HG03196 (cell line): ENCODE measurements around the gene JPH3.

ENCODE experiments used
- ATAC-seq: cut with Tn5 transposase; IDR thresholded peaks from one replicate; pipeline ENCODE4 v1.9.1; 2021; ENCODE audit not compliant: unreplicated experiment

The JPH3 gene

DNA sequence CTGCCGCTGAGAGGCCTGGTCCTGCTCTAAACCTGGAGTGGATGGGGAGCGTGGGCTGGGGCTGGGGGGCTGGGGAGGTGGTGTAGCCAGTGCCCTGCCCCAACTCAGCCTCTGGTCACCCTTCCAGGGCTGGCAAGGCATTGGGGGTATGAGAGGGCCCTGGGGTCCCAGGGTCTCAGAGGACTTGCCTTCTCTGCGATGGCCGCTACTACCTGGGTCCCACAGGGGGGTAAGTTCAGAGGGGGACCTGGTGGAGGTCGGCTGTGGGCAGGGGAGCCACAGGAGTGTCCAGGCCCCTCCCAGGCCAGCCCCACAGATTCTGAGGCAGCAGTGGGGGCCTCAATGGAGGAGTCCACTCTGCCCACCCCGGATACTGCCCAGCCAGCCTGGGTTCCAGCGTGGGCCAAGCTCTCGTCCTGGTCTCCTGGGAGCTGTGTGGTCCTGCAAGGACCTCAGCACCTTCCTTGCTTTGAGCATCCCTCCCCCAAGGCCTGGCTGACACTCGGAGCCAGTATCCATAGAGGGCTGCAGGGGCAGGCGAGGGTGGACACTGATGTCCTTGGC is 20.5 kb downstream of the JPH3 start:
- ATAC-seq, result no peak

DNA sequence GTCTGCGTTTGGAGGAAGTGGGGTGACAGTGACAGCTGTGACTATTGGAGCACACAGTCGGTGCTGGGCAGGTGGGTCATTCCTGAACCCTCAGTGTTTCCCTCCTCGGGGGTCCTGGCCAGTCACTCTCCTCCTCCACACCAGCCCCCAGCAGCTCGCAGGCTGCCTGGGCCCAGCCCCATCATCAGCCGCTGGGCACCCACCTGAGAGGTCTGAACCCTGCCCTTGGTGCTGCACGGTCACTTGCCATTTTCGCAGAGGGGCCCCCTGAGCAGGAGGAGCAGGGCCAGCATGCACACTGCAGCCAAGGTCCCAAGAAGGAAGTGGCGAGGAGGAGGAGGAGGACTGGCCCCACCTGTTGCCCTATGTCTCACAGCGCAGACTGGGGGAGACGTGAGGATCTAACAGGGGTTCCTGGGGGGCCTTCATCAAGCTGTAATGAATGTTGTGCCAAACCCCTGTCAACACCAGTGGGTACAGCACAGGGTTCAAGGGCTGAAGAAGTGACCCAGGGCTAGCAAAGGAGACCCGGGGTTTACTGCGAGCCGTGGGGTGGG is 23.0 kb downstream of the JPH3 start:
- ATAC-seq, result no peak

DNA sequence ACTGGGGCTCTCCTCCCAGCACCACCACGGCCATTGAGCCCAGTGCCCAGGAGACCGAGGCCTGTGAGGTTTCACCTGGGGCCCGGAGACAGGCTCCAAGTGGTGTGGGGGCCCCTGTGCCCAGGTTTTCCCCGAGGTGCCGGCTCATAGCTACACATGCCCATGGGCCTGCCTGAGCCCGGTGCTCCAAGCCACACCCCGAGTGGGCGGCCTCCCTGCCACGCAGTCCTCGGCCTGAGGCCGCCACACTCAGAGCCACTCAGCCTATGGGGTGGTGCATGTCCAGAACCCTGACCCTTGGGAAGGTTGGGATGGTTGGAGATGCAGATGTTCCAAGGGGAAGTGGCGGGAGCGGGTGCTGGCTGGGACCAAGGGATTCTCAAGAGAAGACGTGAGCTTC is 24.1 kb downstream of the JPH3 start:
- ATAC-seq, result no peak

DNA sequence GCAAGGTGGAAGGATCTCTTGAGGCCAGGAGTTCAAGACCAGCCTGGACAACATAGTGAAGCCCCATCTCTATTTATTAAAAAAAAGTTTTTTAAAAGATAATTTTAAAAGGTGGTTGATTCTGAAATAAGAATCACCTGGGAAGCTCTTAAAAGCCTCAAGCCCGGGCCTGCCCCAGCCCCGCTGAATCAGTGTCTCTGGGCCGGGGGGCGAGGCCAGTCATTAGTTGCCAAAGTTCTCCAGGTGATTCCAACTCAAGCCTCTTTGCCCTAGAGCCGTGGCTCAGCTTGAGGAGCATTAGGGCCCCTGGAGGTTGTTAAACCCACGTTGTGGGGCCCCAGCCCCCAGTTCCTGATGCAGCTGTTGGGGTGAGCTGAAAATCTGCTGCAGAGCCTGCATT is 24.6 kb downstream of the JPH3 start:
- ATAC-seq, result no peak

DNA sequence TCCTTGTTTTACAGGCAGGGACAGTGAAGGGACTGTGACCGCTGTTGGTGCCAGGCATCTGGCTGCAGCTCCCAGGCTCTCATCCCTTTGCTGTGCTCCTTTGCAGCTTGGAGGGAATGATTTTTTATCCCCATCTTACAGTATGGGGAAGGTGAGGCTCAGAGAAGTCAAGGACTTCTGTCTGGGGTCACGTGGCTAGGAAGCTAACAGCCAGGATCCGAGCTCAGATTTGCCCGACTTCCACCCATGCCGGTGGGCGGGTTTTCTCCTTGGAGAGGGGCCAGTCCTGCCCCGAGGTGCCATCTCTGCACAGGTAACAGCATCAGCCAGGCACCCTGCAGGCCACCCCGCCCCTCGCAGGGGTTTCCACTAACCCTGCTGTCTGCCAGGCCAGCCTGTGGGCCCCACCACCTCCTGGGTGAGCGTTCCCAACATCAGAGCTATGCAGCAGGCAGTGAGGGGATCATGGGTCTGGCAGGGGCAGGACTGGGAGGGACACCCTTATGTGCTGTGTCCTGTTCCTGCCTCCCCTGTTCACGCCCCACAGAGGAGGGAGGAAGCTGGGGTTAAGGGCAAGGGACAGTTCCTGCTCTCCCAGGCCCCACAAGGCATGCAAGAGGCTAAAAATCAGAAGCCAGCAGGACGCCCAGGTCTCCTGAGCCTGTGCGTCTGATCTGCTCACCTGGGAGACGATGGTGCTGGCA is 25.4 kb downstream of the JPH3 start:
- ATAC-seq, result no peak

DNA sequence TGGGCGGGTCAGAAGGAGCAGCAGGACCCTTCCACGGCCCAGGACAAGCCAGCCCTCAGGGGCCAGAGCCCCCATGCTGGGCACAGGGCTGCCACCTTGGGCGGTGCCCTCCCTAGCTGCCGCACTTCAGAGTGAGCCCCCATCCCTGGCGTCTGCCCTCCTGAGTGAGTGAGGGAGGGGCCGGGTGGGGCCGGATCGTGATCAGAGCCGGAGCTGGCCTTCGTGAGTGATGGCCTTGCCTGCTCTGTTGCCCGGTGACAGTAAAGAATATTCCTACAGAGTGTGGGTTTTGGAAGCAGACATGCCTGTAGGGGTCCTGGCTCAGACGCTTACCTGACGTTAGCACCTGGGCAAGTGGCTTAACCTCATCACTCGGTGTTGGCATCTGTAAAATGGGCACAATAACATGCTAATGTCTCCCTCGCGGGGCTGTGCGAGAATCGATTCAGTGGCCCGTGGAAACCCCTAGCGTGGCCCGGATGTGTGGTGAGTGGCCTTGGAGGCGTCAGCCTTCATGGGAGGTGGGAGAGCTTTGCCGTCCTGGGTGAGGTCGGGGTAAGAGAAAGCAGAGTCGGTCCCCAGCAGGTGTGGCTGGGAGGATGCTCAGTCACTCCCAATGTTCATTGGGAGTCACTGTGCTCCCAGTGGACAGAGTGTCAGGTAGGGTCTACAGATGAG is 26.1 kb downstream of the JPH3 start:
- ATAC-seq, result no peak

DNA sequence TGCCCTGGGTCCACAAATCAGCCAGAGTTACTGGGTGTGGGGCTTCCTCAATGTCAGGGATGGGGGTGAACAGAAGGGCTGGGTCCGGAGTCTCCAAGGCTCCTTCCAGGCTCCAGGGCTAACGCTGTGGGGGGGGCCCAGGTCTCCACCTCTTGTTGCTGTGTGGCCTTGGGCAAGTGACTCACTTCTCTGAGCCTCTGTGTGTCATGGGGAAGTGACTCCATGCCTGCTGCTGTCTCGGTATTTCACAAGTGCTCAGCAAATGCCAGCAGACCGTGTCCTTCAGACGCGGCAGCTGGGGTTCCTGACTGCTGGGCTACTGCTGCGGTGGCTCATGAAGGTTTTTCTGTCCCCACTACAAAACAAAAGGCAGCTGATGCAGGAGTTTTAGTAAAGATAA is 26.6 kb downstream of the JPH3 start:
- ATAC-seq, result no peak

DNA sequence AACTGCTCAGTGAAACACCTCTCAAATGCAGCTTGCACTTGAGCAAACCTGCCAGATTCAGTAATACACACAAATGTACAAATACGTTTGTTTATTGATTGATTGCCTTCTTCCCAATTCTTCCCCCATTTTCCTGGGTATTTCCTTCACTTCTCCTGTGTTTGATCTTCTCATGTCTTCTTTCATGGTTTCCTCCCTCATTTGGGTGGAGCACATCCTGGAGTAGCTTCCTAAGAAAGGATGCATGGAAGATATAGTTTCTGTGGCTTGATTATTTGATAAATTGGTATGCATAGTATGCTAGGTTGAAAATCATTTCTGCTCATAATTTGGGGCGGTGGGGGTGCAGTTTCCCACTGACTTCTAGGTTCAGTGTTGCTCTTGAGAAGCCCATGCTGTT is 28.8 kb downstream of the JPH3 start:
- no peak for ATAC-seq

DNA sequence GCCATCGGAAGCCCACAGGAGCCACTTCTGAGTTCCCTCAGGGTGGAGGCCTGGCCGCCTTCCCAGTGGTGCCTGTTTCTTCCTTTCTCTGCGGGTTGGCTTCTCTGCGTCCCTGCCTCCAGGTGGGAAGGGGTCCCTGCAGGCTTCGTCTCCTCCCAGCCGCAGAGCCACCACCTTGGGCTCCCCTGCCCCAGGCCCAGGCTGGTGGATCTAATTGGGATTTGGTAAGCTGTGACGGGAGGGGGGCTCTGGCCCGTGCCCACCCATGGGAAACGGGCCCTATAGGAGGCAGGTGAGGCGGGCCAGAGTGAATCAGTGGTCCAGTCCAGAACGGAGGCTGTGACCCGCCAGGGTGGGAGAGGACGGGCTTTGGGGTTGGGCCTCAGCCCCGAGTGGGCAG is 32.1 kb downstream of the JPH3 start:
- no peak for ATAC-seq

DNA sequence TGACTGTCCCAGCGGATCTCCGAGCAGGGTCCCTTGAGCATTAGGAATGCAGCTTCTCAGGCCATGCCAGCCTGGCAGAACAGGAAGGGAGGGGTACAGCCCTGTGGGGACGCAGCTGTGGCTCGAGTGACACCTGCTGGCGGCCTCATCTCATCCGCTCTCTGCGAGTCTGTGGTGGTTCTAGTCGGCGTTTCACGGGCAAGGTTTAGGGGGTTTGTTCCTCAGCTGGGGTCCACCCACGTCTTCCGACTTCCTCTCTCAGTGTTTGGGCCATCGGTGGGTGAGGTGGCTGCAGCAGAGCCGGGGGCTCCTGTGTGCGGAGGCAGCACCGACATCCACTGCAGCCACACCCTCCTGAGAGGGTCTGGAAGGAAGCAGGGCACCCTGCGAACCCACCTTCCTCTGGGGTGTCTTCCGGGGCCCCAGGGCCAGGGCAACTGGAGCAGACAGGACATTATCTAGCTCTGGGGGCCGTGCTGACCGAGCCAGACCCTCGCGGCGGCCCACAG is 33.3 kb downstream of the JPH3 start:
- no peak for ATAC-seq

DNA sequence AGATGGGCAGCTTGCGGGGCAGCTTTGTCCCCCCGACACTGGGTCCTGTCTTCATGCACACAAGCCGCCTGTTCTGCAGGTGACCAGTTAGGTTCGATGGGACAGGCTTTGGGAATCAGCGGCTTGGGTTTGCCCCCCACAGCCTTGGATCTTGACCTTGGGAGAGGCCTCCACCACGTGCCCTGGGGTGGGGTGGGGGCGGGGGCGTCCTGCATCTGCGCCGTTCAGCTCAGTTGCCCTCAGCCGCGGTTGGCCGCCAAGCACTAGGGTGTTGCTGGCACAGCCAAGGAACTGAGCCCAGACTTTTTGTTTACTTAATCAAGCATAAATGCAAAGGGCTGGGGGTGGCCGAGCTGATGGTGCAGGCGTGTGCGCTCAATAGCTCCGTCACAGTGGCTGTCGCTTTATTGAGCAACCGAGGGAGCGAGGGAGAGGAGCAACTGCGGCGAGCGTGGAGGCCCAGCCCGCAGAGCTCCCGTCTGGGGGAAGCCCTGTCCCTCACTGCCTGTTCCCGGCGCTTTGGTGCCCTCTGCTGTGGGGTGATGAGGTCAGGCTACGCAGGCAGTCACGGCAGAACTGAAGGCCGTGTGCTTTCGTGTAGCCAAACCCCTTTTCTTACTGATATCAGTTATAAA is 33.9 kb downstream of the JPH3 start:
- no peak for ATAC-seq

DNA sequence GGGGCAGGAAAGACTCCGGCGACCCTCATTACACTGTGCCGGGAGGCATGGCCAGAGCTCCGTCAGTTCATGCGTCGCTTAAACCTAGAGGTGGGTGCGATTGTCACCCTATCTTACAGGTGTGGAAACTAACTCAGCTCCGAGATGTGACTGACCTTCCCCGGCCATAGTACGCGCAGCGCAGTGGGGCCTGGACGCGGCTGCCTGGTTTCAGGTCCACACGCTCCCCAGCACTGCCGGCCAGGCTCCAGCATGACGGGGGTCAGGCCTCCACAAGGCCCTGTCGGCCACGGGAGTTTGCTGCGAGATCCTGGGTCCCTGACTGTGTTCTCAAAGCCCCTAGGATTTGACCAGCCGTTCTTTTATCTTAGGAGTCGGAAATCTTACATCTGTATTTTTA is 34.4 kb downstream of the JPH3 start:
- no peak for ATAC-seq

DNA sequence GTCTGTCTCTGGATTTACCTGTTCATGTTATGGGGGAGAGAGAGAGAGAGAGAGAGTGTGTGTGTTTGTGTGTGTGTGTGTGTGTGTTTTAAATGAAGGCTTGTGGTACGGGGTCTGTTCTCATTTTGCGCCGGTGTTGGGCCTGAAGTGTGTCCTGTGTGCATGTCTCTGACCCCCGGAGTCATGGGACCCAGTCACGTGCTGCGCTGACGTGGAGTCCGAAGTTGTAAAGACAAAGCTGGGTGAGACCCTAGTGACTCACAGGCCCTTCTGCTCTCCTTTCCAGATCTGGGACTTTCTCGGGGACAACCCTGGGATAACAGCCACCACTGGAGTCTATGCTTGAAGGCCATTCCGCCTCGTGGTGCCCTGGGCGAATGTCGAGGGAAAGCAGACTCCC is 35.0 kb downstream of the JPH3 start:
- ATAC-seq, result no peak

DNA sequence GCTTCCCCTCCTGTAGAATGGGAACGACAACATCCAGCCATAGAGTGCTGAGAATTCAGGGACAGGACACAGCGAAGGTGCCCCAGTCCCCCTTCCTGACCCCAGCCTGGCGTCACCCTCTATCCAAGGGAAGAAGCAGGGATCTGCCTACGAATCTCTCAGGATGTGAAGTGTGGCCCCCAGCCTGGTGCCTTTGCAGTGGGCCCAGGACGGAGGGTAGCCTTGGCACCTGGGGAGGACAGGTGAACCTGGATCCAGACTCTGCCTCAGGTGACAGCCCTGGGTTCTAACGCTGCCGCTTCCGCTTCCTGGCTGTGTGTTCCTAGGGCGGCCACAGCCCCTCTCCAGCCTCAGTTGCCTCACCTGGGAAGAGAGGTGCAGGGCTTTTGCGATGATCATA is 36.4 kb downstream of the JPH3 start:
- no peak for ATAC-seq

DNA sequence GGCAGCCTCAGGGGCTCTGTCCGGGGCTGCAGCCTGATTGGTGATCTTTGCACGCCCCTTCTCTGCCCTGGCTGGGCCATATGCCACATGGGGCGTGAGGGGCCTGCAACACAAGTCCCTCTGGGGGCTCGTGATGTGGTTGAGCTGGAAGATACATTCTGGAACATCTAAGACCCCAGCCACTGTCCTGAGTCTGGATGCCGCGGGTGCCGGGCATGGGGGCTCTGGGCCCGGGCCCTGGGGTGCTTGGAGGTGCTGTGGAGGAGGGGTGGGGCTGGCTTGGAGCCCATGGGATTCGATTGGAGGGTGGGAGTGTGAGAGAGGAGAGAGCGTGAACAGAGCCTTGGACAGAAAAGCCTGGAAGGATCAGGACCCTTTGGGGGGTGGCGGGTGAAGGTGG is 39.4 kb downstream of the JPH3 start:
- no peak for ATAC-seq

DNA sequence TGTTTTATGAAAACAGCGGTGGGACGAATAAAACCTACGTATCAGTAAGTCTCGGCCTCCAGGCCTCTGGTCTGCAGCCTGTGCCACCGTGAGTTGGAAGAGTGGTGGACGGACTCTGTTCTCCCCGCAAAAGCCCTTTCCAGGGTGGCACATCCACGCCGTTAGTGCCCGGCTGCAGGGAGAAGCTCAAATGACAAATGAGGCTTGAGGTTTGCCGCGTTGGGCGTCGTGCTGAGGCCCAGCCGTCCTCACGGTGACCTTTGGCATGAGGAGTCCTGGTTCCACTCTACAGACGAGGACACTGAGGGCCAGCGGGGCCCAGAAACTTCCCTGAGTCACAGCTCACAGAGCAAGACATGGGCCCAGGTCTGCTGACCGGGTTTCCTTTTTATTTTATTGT is 40.2 kb downstream of the JPH3 start:
- no peak for ATAC-seq

DNA sequence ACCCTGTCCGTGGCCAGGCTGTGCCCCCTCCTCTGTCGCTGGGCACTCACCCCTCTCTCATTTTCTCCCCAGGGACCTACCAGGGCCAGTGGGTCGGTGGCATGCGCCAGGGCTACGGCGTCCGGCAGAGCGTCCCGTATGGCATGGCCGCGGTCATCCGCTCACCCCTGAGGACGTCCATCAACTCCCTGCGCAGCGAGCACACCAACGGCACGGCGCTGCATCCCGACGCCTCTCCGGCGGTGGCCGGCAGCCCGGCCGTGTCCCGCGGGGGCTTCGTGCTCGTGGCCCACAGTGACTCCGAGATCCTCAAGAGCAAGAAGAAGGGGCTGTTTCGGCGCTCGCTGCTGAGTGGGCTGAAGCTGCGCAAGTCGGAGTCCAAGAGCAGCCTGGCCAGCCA is 41.9 kb downstream of the JPH3 start:
- no peak for ATAC-seq

DNA sequence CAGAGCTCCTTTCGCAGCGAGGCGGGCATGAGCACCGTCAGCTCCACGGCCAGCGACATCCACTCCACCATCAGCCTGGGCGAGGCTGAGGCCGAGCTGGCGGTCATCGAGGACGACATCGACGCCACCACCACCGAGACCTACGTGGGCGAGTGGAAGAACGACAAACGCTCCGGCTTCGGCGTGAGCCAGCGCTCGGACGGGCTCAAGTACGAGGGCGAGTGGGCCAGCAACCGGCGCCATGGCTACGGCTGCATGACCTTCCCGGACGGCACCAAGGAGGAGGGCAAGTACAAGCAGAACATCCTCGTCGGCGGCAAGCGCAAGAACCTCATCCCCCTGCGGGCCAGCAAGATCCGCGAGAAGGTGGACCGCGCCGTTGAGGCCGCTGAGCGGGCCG is 42.3 kb downstream of the JPH3 start:
- ATAC-seq, result no peak

DNA sequence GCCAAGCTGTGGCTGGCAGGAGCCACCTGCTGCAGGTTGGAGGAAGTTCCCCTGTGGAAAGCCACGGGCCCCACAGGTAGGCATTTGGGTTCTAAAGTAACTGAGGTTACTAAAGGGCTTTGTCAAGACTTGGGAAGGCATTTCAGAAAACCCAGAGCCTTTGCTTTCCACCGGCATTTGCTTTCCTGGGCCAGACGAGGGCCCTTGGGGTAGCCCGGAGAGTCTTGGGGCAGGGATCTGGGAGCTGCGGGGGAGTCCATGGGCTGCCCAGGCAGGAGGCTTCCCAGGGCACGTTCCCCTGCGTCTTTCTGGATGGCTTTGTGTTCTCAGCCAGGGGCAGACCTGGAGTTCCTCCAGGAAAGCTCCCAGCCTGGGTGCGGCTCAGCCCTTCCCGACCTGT is 43.5 kb downstream of the JPH3 start:
- no peak for ATAC-seq

DNA sequence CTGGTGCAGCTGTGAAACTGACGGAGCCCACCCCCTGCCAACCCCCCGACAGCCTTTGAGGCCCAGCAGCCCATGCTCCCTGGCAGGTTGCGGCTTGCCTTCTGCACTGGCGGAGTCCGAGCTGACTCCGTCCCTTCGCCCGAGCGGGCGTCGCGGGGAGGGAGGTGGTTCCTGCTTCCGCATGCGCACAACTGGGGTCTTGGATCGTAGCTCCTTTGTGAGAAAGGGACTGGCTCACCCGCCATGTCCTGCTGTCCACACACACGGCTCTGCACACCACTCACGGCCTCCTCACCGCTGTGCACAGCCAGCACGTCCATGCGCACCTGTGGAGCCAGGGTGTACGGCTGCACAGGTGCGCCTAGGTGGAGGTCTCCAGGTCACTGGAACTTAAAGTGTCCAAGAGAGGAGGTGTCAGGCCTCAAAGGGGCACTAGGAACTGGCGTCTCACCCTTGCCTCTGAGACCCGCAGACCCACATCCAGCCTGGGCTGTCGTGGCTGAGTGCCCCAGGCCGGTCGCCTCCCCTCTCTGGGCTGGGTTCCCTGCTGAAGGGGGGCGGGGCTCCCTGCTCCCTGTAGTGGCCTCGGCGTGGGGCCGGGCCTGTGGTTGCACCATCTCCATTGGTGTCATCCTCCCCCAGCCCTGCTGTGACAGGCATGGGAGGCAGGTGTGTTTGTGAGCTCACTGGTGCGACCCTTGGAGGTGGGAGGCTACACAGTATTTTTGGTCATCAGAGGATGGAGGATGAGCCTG is 45.3 kb downstream of the JPH3 start:
- no peak for ATAC-seq

DNA sequence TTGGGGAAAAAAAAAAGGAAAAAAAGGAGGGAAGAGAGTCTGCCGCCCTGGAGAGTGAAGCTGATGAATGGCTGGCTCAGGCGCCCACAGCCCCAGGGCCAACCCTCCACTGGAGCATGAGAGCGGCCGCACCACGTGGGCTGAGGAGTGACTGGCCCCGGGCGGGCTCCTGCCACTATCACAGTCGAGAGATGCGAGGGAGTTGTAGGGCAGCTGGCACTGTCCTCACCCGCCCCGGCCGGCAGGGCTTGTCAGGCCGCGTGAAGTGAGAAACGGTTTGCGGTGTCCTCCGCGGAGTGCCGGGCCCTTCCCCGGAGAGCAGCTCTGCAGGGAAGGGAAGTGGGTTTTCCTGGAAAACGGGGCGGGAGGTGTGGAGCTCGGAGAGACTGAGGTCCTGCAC is 45.9 kb downstream of the JPH3 start:
- ATAC-seq, result no peak
